Liver (tissue), 9 donors: ENCODE measurements around the gene COMMD6. TPM values are rescaled to one million over a fixed set of nuclear protein-coding genes. Genes with fewer than 3 reads are reported as not detected.

Experiments used
- DNase-seq: peaks from one replicate; pipeline ENCODE4 v3.0.0-alpha.2; 2017; ENCODE audit warnings: low spot score
- H3K27ac ChIP-seq, 2 donors: one replicate each; pipeline ENCODE4 v1.7.0; 2013; ENCODE audit warnings: inconsistent platforms in 2 of 2, low read length in 2 of 2, control low read depth in 1 of 2, low read depth in 1 of 2, mild to moderate bottlenecking in 1 of 2
- H3K27me3 ChIP-seq, 4 donors: one replicate each; pipeline versions ENCODE4 v1.6.1 to v1.7.0; 2013; ENCODE audit warnings: low read length in 3 of 4, inconsistent platforms in 1 of 4, mild to moderate bottlenecking in 1 of 4, moderate library complexity in 1 of 4; ENCODE audit not compliant: control insufficient read depth in 4 of 4, insufficient read depth in 4 of 4
- H3K36me3 ChIP-seq, 4 donors: one replicate each; pipeline versions ENCODE4 v1.6.1 to v1.7.0; 2013; ENCODE audit warnings: low read length in 3 of 4, mild to moderate bottlenecking in 3 of 4, low read depth in 1 of 4, moderate library complexity in 1 of 4; ENCODE audit not compliant: control insufficient read depth in 4 of 4, insufficient read depth in 3 of 4
- H3K4me1 ChIP-seq, 4 donors: one replicate each; pipeline versions ENCODE4 v1.6.1 to v1.7.0; 2013; ENCODE audit warnings: low read length in 3 of 4, mild to moderate bottlenecking in 3 of 4, moderate library complexity in 1 of 4; ENCODE audit not compliant: control insufficient read depth in 4 of 4, insufficient read depth in 4 of 4
- H3K4me3 ChIP-seq, 3 donors: one replicate each; pipeline versions ENCODE4 v1.6.1 to v1.7.0; 2013; ENCODE audit warnings: low read length in 3 of 3, control low read depth in 1 of 3, low read depth in 1 of 3, mild to moderate bottlenecking in 1 of 3
- H3K9ac ChIP-seq, 2 donors: one replicate each; pipeline ENCODE4 v1.7.0; 2013; ENCODE audit warnings: low read length in 2 of 2, mild to moderate bottlenecking in 2 of 2, moderate library complexity in 2 of 2, control low read depth in 1 of 2, low read depth in 1 of 2
- H3K9me3 ChIP-seq, 4 donors: one replicate each; pipeline versions ENCODE4 v1.6.1 to v1.7.0; 2013; ENCODE audit warnings: low read length in 3 of 4; ENCODE audit not compliant: control insufficient read depth in 4 of 4
- ATF3 ChIP-seq: IDR thresholded peaks from 2 replicates; pipeline ENCODE4 v1.6.1; 2016; ENCODE audit warnings: antibody characterized with exemption
- CTCF ChIP-seq: fragments of 150-350 bp; IDR thresholded peaks from 2 replicates; pipeline ENCODE4 v1.5.1; 2017; ENCODE audit warnings: improper control_type of control experiment, low read depth, low read length; ENCODE audit not compliant: missing input control
- EGR1 ChIP-seq, 2 donors: IDR thresholded peaks; 2 replicates each; pipeline ENCODE4 v1.6.1; 2016 to 2018; ENCODE audit warnings: antibody characterized with exemption in 2 of 2, low read depth in 2 of 2
- FOXA1 ChIP-seq: IDR thresholded peaks from 2 replicates; pipeline ENCODE4 v1.6.1; 2016; ENCODE audit warnings: antibody characterized with exemption
- FOXA2 ChIP-seq: IDR thresholded peaks from 2 replicates; pipeline ENCODE4 v1.6.1; 2016; ENCODE audit warnings: antibody characterized with exemption
- GABPA ChIP-seq, 2 donors: IDR thresholded peaks in 1 of 2; conservative IDR thresholded peaks in 1 of 2; 2 replicates each; pipeline ENCODE4 v1.6.1; 2016; ENCODE audit warnings: antibody characterized with exemption in 2 of 2, mild to moderate bottlenecking in 1 of 2, moderate library complexity in 1 of 2
- HNF4A ChIP-seq, 2 donors: conservative IDR thresholded peaks; 2 replicates each; pipeline ENCODE4 v1.6.1; 2016; ENCODE audit warnings: antibody characterized with exemption in 2 of 2, mild to moderate bottlenecking in 2 of 2
- HNF4G ChIP-seq: IDR thresholded peaks from 2 replicates; pipeline ENCODE4 v1.6.1; 2016; ENCODE audit warnings: antibody characterized with exemption
- JUND ChIP-seq, 2 donors: IDR thresholded peaks; 2 replicates each; pipeline ENCODE4 v1.6.1; 2016; ENCODE audit warnings: antibody characterized with exemption in 2 of 2
- MAX ChIP-seq: IDR thresholded peaks from 2 replicates; pipeline ENCODE4 v1.6.1; 2016; ENCODE audit warnings: antibody characterized with exemption
- NR2F2 ChIP-seq: IDR thresholded peaks from 2 replicates; pipeline ENCODE4 v1.6.1; 2016; ENCODE audit warnings: antibody characterized with exemption
- RAD21 ChIP-seq, 2 donors: IDR thresholded peaks; 2 replicates each; pipeline ENCODE4 v1.6.1; 2016; ENCODE audit warnings: antibody characterized with exemption in 2 of 2, mild to moderate bottlenecking in 2 of 2
- REST ChIP-seq: IDR thresholded peaks from 2 replicates; pipeline ENCODE4 v1.6.1; 2016; ENCODE audit warnings: antibody characterized with exemption, mild to moderate bottlenecking
- RXRA ChIP-seq, 2 donors: IDR thresholded peaks; 2 replicates each; pipeline ENCODE4 v1.6.1; 2017 to 2018; ENCODE audit warnings: antibody characterized with exemption in 2 of 2, mild to moderate bottlenecking in 1 of 2
- SP1 ChIP-seq: IDR thresholded peaks from 2 replicates; pipeline ENCODE4 v1.6.1; 2018; ENCODE audit warnings: antibody characterized with exemption, mild to moderate bottlenecking
- TAF1 ChIP-seq: conservative IDR thresholded peaks from 2 replicates; pipeline ENCODE4 v1.6.1; 2016; ENCODE audit warnings: antibody characterized with exemption, mild to moderate bottlenecking
- YY1 ChIP-seq: IDR thresholded peaks from 2 replicates; pipeline ENCODE4 v1.6.1; 2016; ENCODE audit warnings: antibody characterized with exemption, mild to moderate bottlenecking
- ZBTB33 ChIP-seq: IDR thresholded peaks from 2 replicates; pipeline ENCODE4 v1.6.1; 2016; ENCODE audit warnings: antibody characterized with exemption
- WGBS: extraction: QIAGEN DNeasy Blood & Tissue Kit; methylation state at CpG from one replicate; pipeline ENCODE4 v1.1.7; 2013; 5-methylcytosine and 5-hydroxymethylcytosine counted together
- polyA plus RNA-seq, 2 donors: library from polyadenylated mRNA; stranded (reverse) in 1 of 2; unstranded in 1 of 2; fragments of 200-250 nt in 1 of 2; fragments of >200 nt in 1 of 2; fragmentation: Nextera tagmentation in 1 of 2; extraction: Ambion mirVana in 1 of 2; gene quantifications; one replicate each; pipeline versions ENCODE4 v1.2.1 to v1.2.3, GENCODE V29; 2013 to 2015
- total RNA-seq, 2 donors: library from RNA; depleted of rRNA; stranded (reverse); fragments of >200 nt; gene quantifications; one replicate each; pipeline ENCODE4 v1.2.3, GENCODE V29; 2014
- donor health status: healthy.
- donor health status: healthy.
- donor health status: healthy.
- donor health status: healthy.
- donor health status: healthy.

COMMD6 gene
- total and polyA plus RNA-seq, 4 donors = 10.1 to 149 (median 44.4) TPM

- H3K9ac ChIP-seq = no peak overlapping the region
- DNase-seq = no peak
- H3K4me1 ChIP-seq = no peaks in the 10 kb centered on the region
- H3K4me3 ChIP-seq = no peak overlapping the region
- no peak for TF ChIP-seq CTCF
- TF ChIP-seq ZBTB33 = no peak
- no peak for TF ChIP-seq HNF4G
- no peak for TF ChIP-seq GABPA (IDR thresholded peaks at IDR 0.05 in 1 of 2, conservative IDR thresholded peaks at IDR 0.05 in 1 of 2)
- no peak for TF ChIP-seq SP1
- no peak for TF ChIP-seq FOXA1
- TF ChIP-seq FOXA2 = no peak
- TF ChIP-seq RAD21 (IDR thresholded peaks at IDR 0.05) = no peak
- no peak for TF ChIP-seq ATF3
- no peak for TF ChIP-seq RXRA (IDR thresholded peaks at IDR 0.05)
- no peak for TF ChIP-seq NR2F2
- TF ChIP-seq EGR1 (IDR thresholded peaks at IDR 0.05; ENCODE audit: low read depth in 2 of 2) = no peak
- no peaks in the 10 kb centered on the region for H3K9me3 ChIP-seq
- WGBS = 96% methylated on average over 2 of the region's 2 CpGs
- peaks cover 0 to 3% (median 0%) of the 10 kb centered on the region in 4 donors for H3K36me3 ChIP-seq
- no peak overlapping the region for H3K27ac ChIP-seq
- no peaks in the 10 kb centered on the region for H3K27me3 ChIP-seq
Observed at GRCh38 chr13:75581874-75582640, 44.4 kb upstream of the COMMD6 start.

- no peak overlapping the region for H3K4me3 ChIP-seq
- no peak overlapping the region for H3K9ac ChIP-seq
- H3K36me3 ChIP-seq = peaks cover 0 to 3% (median 2%) of the 10 kb centered on the region in 4 donors
- H3K27ac ChIP-seq = no peak overlapping the region
- TF ChIP-seq FOXA2 (no peak), ATF3 (no peak), HNF4G (no peak), ZBTB33 (no peak), JUND (IDR thresholded peaks at IDR 0.05) (no peak), HNF4A (conservative IDR thresholded peaks at IDR 0.05) (no peak), RXRA (IDR thresholded peaks at IDR 0.05) (no peak), MAX (no peak), YY1 (no peak), EGR1 (IDR thresholded peaks at IDR 0.05; ENCODE audit: low read depth in 2 of 2) (no peak), CTCF (no peak), NR2F2 (no peak), FOXA1 (no peak), REST (no peak), GABPA (IDR thresholded peaks at IDR 0.05 in 1 of 2, conservative IDR thresholded peaks at IDR 0.05 in 1 of 2) (no peak), TAF1 (no peak), RAD21 (IDR thresholded peaks at IDR 0.05) (no peak)
- no peaks in the 10 kb centered on the region for H3K4me1 ChIP-seq
- H3K9me3 ChIP-seq = no peaks in the 10 kb centered on the region
- 84% methylated on average over 3 of the region's 3 CpGs for WGBS
- no peak for DNase-seq
- H3K27me3 ChIP-seq = no peaks in the 10 kb centered on the region
Observed at GRCh38 chr13:75579529-75579928, 41.9 kb upstream of the COMMD6 start.
